Thyroid gland (tissue), 4 donors: ENCODE measurements around the gene AFAP1.

Experiments used
- CTCF ChIP-seq, 6 experiments: fragments of 200-600 bp in 3 of 6; fragments of 450-650 bp in 3 of 6; sonication (generic) in 3 of 6; IDR thresholded peaks; one replicate each; pipeline ENCODE4 v1.5.1; 2016 to 2019; ENCODE audit warnings: antibody characterized with exemption in 6 of 6, mild to moderate bottlenecking in 2 of 6, inconsistent platforms in 1 of 6, moderate library complexity in 1 of 6
- POLR2A ChIP-seq, 2 donors: fragments of 450-650 bp; IDR thresholded peaks; one replicate each; pipeline ENCODE4 v1.6.1; 2017; ENCODE audit warnings: antibody characterized with exemption in 2 of 2, mild to moderate bottlenecking in 2 of 2, moderate library complexity in 1 of 2

- TF ChIP-seq CTCF (IDR thresholded peaks at IDR 0.05), result no peak
- no peak for TF ChIP-seq POLR2A (IDR thresholded peaks at IDR 0.05)
Measured at GRCh38 chr4:7908668-7909067, 31.0 kb downstream of the AFAP1 start.
